Measurements from ENCODE around the gene NPLOC4. TPM values are rescaled to one million over a fixed set of nuclear protein-coding genes. Genes with fewer than 3 reads are reported as not detected.

Gene NPLOC4
- total and polyA plus RNA-seq, 2 donors (not counting 1 experiment from before 2014, with no cell fraction given) = 51.0 to 62.5 TPM

GRCh38 chr17:81638683-81639082 is 1.8 kb upstream of the NPLOC4 start:
- Histone ChIP-seq H3K36me3 (ENCODE audit: control insufficient read depth, insufficient read depth, low read length) (no peaks in the 10 kb centered on the region), H3K79me2 (ENCODE audit: control insufficient read depth, insufficient read depth, low read length) (peaks cover 29% of the 10 kb centered on the region), H3K27ac (ENCODE audit: insufficient read depth, low read length) (no peak overlapping the region), H3K4me1 (ENCODE audit: control insufficient read depth, extremely low read depth, insufficient read depth, low read length) (peaks cover 5% of the 10 kb centered on the region), H3K9me3 (ENCODE audit: control insufficient read depth, insufficient read depth, low read depth, low read length) (no peaks in the 10 kb centered on the region), H4K20me1 (ENCODE audit: control insufficient read depth, extremely low read depth, insufficient read depth, low read length) (no peaks in the 10 kb centered on the region), H2AFZ (ENCODE audit: low read length) (no peak overlapping the region), H3K4me3 (replicated peaks in 1 of 4; ENCODE audit: control extremely low read depth in 1 of 4, insufficient read depth in 1 of 4, low read depth in 3 of 4, low read length in 4 of 4) (no peak overlapping the region), H3K27me3 (ENCODE audit: control insufficient read depth, insufficient read depth, low read length) (no peaks in the 10 kb centered on the region), H3K4me2 (ENCODE audit: extremely low read depth, insufficient read depth, low read length) (no peak overlapping the region), H3K9ac (ENCODE audit: insufficient read depth, low read length) (no peak overlapping the region)
- no peak for TF ChIP-seq CTCF (conservative IDR thresholded peaks at IDR 0.05 in 1 of 2, IDR thresholded peaks at IDR 0.05 in 1 of 2; ENCODE audit: low read depth in 1 of 2, low read length in 2 of 2)
- no peak for TF ChIP-seq EZH2 (IDR thresholded peaks at IDR 0.05; ENCODE audit: low read length, missing control alignments)
- DNase-seq (ENCODE audit: low read depth in 2 of 2) = no peak

GRCh38 chr17:81635973-81636504 is 873 bp downstream of the NPLOC4 start:
- peaks cover 2% of the 10 kb centered on the region for H3K36me3 ChIP-seq (ENCODE audit: control insufficient read depth, insufficient read depth, low read length)
- H3K9me3 ChIP-seq (ENCODE audit: control insufficient read depth, insufficient read depth, low read depth, low read length) = no peaks in the 10 kb centered on the region
- no peak overlapping the region for H2AFZ ChIP-seq (ENCODE audit: low read length)
- H4K20me1 ChIP-seq (ENCODE audit: control insufficient read depth, extremely low read depth, insufficient read depth, low read length) = no peaks in the 10 kb centered on the region
- peak overlapping the region; percentile 95 for H3K27ac ChIP-seq (ENCODE audit: insufficient read depth, low read length)
- peak overlapping the region; percentile 59 to 88 (median 81) for H3K4me3 ChIP-seq (replicated peaks in 1 of 4; ENCODE audit: control extremely low read depth in 1 of 4, insufficient read depth in 1 of 4, low read depth in 3 of 4, low read length in 4 of 4)
- TF ChIP-seq CTCF (conservative IDR thresholded peaks at IDR 0.05 in 1 of 2, IDR thresholded peaks at IDR 0.05 in 1 of 2; ENCODE audit: low read depth in 1 of 2, low read length in 2 of 2) (no peak), EZH2 (IDR thresholded peaks at IDR 0.05; ENCODE audit: low read length, missing control alignments) (no peak)
- peak overlapping the region; percentile 91 for H3K9ac ChIP-seq (ENCODE audit: insufficient read depth, low read length)
- peaks cover 51% of the 10 kb centered on the region for H3K79me2 ChIP-seq (ENCODE audit: control insufficient read depth, insufficient read depth, low read length)
- H3K4me2 ChIP-seq (ENCODE audit: extremely low read depth, insufficient read depth, low read length) = peak overlapping the region; percentile 85
- no peaks in the 10 kb centered on the region for H3K27me3 ChIP-seq (ENCODE audit: control insufficient read depth, insufficient read depth, low read length)
- peaks cover 4% of the 10 kb centered on the region for H3K4me1 ChIP-seq (ENCODE audit: control insufficient read depth, extremely low read depth, insufficient read depth, low read length)
- peak in 1 of 2 donors; percentile 67 for DNase-seq (ENCODE audit: low read depth in 2 of 2)

- H3K79me2 ChIP-seq (ENCODE audit: control insufficient read depth, insufficient read depth, low read length) = peaks cover 55% of the 10 kb centered on the region
- peaks cover 4% of the 10 kb centered on the region for H3K4me1 ChIP-seq (ENCODE audit: control insufficient read depth, extremely low read depth, insufficient read depth, low read length)
- peaks cover 2% of the 10 kb centered on the region for H3K36me3 ChIP-seq (ENCODE audit: control insufficient read depth, insufficient read depth, low read length)
- peak overlapping the region; percentile 85 for H3K4me2 ChIP-seq (ENCODE audit: extremely low read depth, insufficient read depth, low read length)
- no peaks in the 10 kb centered on the region for H3K9me3 ChIP-seq (ENCODE audit: control insufficient read depth, insufficient read depth, low read depth, low read length)
- no peak overlapping the region for H3K27ac ChIP-seq (ENCODE audit: insufficient read depth, low read length)
- peak overlapping the region; percentile 59 to 88 (median 81) for H3K4me3 ChIP-seq (replicated peaks in 1 of 4; ENCODE audit: control extremely low read depth in 1 of 4, insufficient read depth in 1 of 4, low read depth in 3 of 4, low read length in 4 of 4)
- no peak for DNase-seq (ENCODE audit: low read depth in 2 of 2)
- H3K9ac ChIP-seq (ENCODE audit: insufficient read depth, low read length) = no peak overlapping the region
- no peak overlapping the region for H2AFZ ChIP-seq (ENCODE audit: low read length)
- no peaks in the 10 kb centered on the region for H3K27me3 ChIP-seq (ENCODE audit: control insufficient read depth, insufficient read depth, low read length)
- TF ChIP-seq EZH2 (IDR thresholded peaks at IDR 0.05; ENCODE audit: low read length, missing control alignments) (no peak), CTCF (conservative IDR thresholded peaks at IDR 0.05 in 1 of 2, IDR thresholded peaks at IDR 0.05 in 1 of 2; ENCODE audit: low read depth in 1 of 2, low read length in 2 of 2) (no peak)
- H4K20me1 ChIP-seq (ENCODE audit: control insufficient read depth, extremely low read depth, insufficient read depth, low read length) = no peaks in the 10 kb centered on the region
These were observed 1.5 kb downstream of the NPLOC4 start for GRCh38 chr17:81635431-81635830.

All from fibroblast of lung (primary cell).